HEK293 (cell line): ENCODE results near the gene IPO11.

ENCODE experiments used
- CTCF ChIA-PET: fragments of 350-600 bp; formaldehyde crosslinking; extraction: SDS; loops from one replicate; lab custom pipeline; 2021; ENCODE audit warnings: antibody characterized with exemption; lab: Yijun Ruan, JAX
- POLR2A ChIA-PET: fragments of 300-600 bp; formaldehyde crosslinking; extraction: SDS; loops from one replicate; lab custom pipeline; 2020; ENCODE audit warnings: antibody characterized with exemption, inconsistent platforms; lab: Yijun Ruan, JAX
- H3K27ac ChIP-seq: fragments of 200-500 bp; sonication (Bioruptor generic); 2 replicates; pipeline ENCODE4 v1.5.1; 2014; ENCODE audit warnings: low read depth, low read length, control low read depth, inconsistent platforms; ENCODE audit errors: extremely low read depth
- H3K36me3 ChIP-seq, 2 experiments: fragments of 200-500 bp in 1 of 2; sonication (Bioruptor generic) in 1 of 2; 1 replicate in 1 of 2; 2 replicates in 1 of 2; pipeline ENCODE4 v1.5.1; 2014 to 2017; ENCODE audit warnings: inconsistent platforms in 2 of 2, low read length in 2 of 2; ENCODE audit not compliant: control insufficient read depth in 2 of 2, insufficient read depth in 1 of 2
- H3K4me1 ChIP-seq: fragments of 200-500 bp; sonication (Bioruptor generic); 2 replicates; pipeline ENCODE4 v1.5.1; 2014; ENCODE audit warnings: mild to moderate bottlenecking, low read length, inconsistent platforms; ENCODE audit not compliant: control insufficient read depth, insufficient read depth
- H3K4me3 ChIP-seq: 2 replicates; pipeline ENCODE4 v1.5.1; 2011; ENCODE audit warnings: low read depth, mild to moderate bottlenecking, control low read depth, low read length, moderate library complexity
- H3K9me3 ChIP-seq: fragments of 200-500 bp; sonication (Bioruptor generic); 2 replicates; pipeline ENCODE4 v1.5.1; 2014; ENCODE audit warnings: low read depth, low read length, inconsistent platforms; ENCODE audit not compliant: control insufficient read depth, insufficient read depth
- ELK4 ChIP-seq: IDR thresholded peaks from 2 replicates; pipeline ENCODE4 v1.6.1; 2011; ENCODE audit warnings: mild to moderate bottlenecking, low read depth, low read length, borderline replicate concordance
- HOXA7 ChIP-seq: sonication (generic); formaldehyde crosslinking; IDR thresholded peaks from 2 replicates; pipeline ENCODE4 v1.8.1; 2022; ENCODE audit warnings: missing genetic modification reagents, borderline replicate concordance
- OVOL3 ChIP-seq: fragments of 450-650 bp; formaldehyde crosslinking; IDR thresholded peaks from 2 replicates; pipeline ENCODE4 v1.5.1; 2016; ENCODE audit warnings: missing biosample characterization, missing genetic modification characterization
- PRDM10 ChIP-seq: fragments of 450-650 bp; formaldehyde crosslinking; IDR thresholded peaks from 2 replicates; pipeline ENCODE4 v1.5.1; 2016; ENCODE audit warnings: missing biosample characterization, missing genetic modification characterization
- PRDM4 ChIP-seq: fragments of 450-650 bp; formaldehyde crosslinking; IDR thresholded peaks from 2 replicates; pipeline ENCODE4 v1.5.1; 2017; ENCODE audit warnings: missing biosample characterization, missing genetic modification characterization
- RBAK ChIP-seq: fragments of 450-650 bp; formaldehyde crosslinking; IDR thresholded peaks from 2 replicates; pipeline ENCODE4 v1.5.1; 2016; ENCODE audit warnings: missing biosample characterization, missing genetic modification characterization
- SETDB1 ChIP-seq: IDR thresholded peaks from one replicate; pipeline ENCODE4 v1.6.1; 2017; ENCODE audit warnings: mild to moderate bottlenecking, low read length, moderate library complexity, mixed read lengths; ENCODE audit not compliant: insufficient read length
- TCF7L2 ChIP-seq: IDR thresholded peaks from 2 replicates; pipeline ENCODE4 v1.6.1; 2011; ENCODE audit warnings: low read depth, mild to moderate bottlenecking, inconsistent platforms, low read length, moderate library complexity, borderline replicate concordance
- YY1 ChIP-seq: fragments of 450-650 bp; formaldehyde crosslinking; IDR thresholded peaks from 2 replicates; pipeline ENCODE4 v1.5.1; 2018; ENCODE audit warnings: missing biosample characterization, missing genetic modification characterization
- ZBTB17 ChIP-seq: fragments of 450-650 bp; formaldehyde crosslinking; IDR thresholded peaks from 2 replicates; pipeline ENCODE4 v1.5.1; 2016; ENCODE audit warnings: missing biosample characterization, missing genetic modification characterization
- ZBTB49 ChIP-seq: fragments of 450-650 bp; formaldehyde crosslinking; IDR thresholded peaks from 2 replicates; pipeline ENCODE4 v1.5.1; 2016; ENCODE audit warnings: missing biosample characterization, missing genetic modification characterization, low read depth
- ZBTB7A ChIP-seq: fragments of 450-650 bp; formaldehyde crosslinking; IDR thresholded peaks from 2 replicates; pipeline ENCODE4 v1.5.1; 2016; ENCODE audit warnings: low read depth, missing biosample characterization, missing genetic modification characterization
- ZFHX2 ChIP-seq: fragments of 450-650 bp; formaldehyde crosslinking; conservative IDR thresholded peaks from 2 replicates; pipeline ENCODE4 v1.5.1; 2016; ENCODE audit warnings: missing biosample characterization, missing genetic modification characterization
- ZNF114 ChIP-seq: fragments of 450-650 bp; formaldehyde crosslinking; IDR thresholded peaks from 2 replicates; pipeline ENCODE4 v1.5.0; 2017; ENCODE audit warnings: missing biosample characterization, missing genetic modification characterization
- ZNF155 ChIP-seq: fragments of 450-650 bp; formaldehyde crosslinking; IDR thresholded peaks from 2 replicates; pipeline ENCODE4 v1.5.1; 2016; ENCODE audit warnings: missing biosample characterization, missing genetic modification characterization
- ZNF169 ChIP-seq: fragments of 450-650 bp; formaldehyde crosslinking; IDR thresholded peaks from 2 replicates; pipeline ENCODE4 v1.5.1; 2016; ENCODE audit warnings: missing biosample characterization, missing genetic modification characterization
- ZNF184 ChIP-seq: fragments of 450-650 bp; IDR thresholded peaks from 2 replicates; pipeline ENCODE4 v1.5.1; 2018; ENCODE audit warnings: missing biosample characterization, mild to moderate bottlenecking, missing genetic modification characterization
- ZNF202 ChIP-seq: fragments of 450-650 bp; formaldehyde crosslinking; IDR thresholded peaks from 2 replicates; pipeline ENCODE4 v1.5.1; 2016; ENCODE audit warnings: missing biosample characterization, missing genetic modification characterization, borderline replicate concordance
- ZNF214 ChIP-seq: fragments of 450-650 bp; formaldehyde crosslinking; IDR thresholded peaks from 2 replicates; pipeline ENCODE4 v1.5.1; 2017; ENCODE audit warnings: missing biosample characterization, mild to moderate bottlenecking, missing genetic modification characterization, borderline replicate concordance
- ZNF280C ChIP-seq: fragments of 450-650 bp; formaldehyde crosslinking; IDR thresholded peaks from 2 replicates; pipeline ENCODE4 v1.5.1; 2016; ENCODE audit warnings: missing biosample characterization, missing genetic modification characterization
- ZNF510 ChIP-seq: fragments of 450-650 bp; formaldehyde crosslinking; IDR thresholded peaks from 2 replicates; pipeline ENCODE4 v1.5.1; 2018; ENCODE audit warnings: mild to moderate bottlenecking, missing genetic modification characterization, missing biosample characterization; ENCODE audit not compliant: insufficient replicate concordance
- ZNF571 ChIP-seq: fragments of 450-650 bp; formaldehyde crosslinking; IDR thresholded peaks from 2 replicates; pipeline ENCODE4 v1.5.0; 2017; ENCODE audit warnings: missing biosample characterization, missing genetic modification characterization
- ZNF670 ChIP-seq: fragments of 450-650 bp; formaldehyde crosslinking; IDR thresholded peaks from 2 replicates; pipeline ENCODE4 v1.5.1; 2016; ENCODE audit warnings: missing biosample characterization, missing genetic modification characterization, low read depth

The IPO11 gene

GRCh38 chr5:62555930-62556329, 143.4 kb downstream of the IPO11 start:
- Histone ChIP-seq H3K4me1 (no peaks in the 10 kb centered on the region), H3K36me3 (peaks cover 8% of the 10 kb centered on the region in 2 experiments; a peak in 2 of 3 replicates), H3K27ac (no peak overlapping the region), H3K4me3 (no peak overlapping the region), H3K9me3 (no peaks in the 10 kb centered on the region)
- ChIA-PET CTCF (interaction anchor here (1.8 kb wide), 1 partner anchor 9 kb away, joined by 4 read pairs; no protein-coding TSS in a partner anchor), POLR2A (no interaction called here)
- TF ChIP-seq ZBTB7A (tag by site-specific recombination) (no peak), TCF7L2 (no peak), ZBTB17 (tag by site-specific recombination) (no peak), RBAK (tag by site-specific recombination) (no peak), ZNF202 (no peak), ZNF670 (tag by site-specific recombination) (no peak), ZNF571 (no peak), ELK4 (no peak), ZNF155 (tag by site-specific recombination) (no peak), ZNF280C (tag by site-specific recombination) (no peak), ZFHX2 (tag by site-specific recombination) (no peak)

- ChIA-PET POLR2A (no interaction called here), CTCF (no interaction called here)
- H3K4me3 ChIP-seq = no peak overlapping the region
- H3K27ac ChIP-seq = no peak overlapping the region
- no peaks in the 10 kb centered on the region for H3K9me3 ChIP-seq
- no peaks in the 10 kb centered on the region for H3K4me1 ChIP-seq
- H3K36me3 ChIP-seq = peaks cover 10 to 14% of the 10 kb centered on the region in 2 experiments; a peak in 2 of 3 replicates
- TF ChIP-seq YY1 (tag by site-specific recombination) (no peak), ZNF510 (tag by site-specific recombination) (no peak), PRDM4 (tag by site-specific recombination) (no peak), ZNF571 (no peak), HOXA7 (CRISPR knock-in tag) (no peak), SETDB1 (no peak), ZNF169 (tag by site-specific recombination) (no peak), PRDM10 (tag by site-specific recombination) (no peak), ZNF114 (tag by site-specific recombination) (no peak), ZNF214 (no peak), ZBTB49 (tag by site-specific recombination) (no peak), ZNF184 (tag by site-specific recombination) (no peak), OVOL3 (no peak)
These were observed 146.4 kb downstream of the IPO11 start for GRCh38 chr5:62558941-62559340.
